Neuronal stem cell (in vitro differentiated cells): ENCODE measurements around the gene ST7.

Experiments
- DNase-seq: peaks from one replicate; pipeline ENCODE4 v3.0.0-alpha.2; 2013; ENCODE audit warnings: low spot score
- H2AFZ ChIP-seq: one replicate; pipeline ENCODE4 v1.6.1; 2013; ENCODE audit warnings: mild to moderate bottlenecking, low read length, inconsistent platforms
- H2AK5ac ChIP-seq: 2 replicates; pipeline ENCODE4 v1.6.1; 2013; ENCODE audit warnings: low read depth, mild to moderate bottlenecking, inconsistent platforms, low read length, moderate library complexity, mixed read lengths
- H2BK120ac ChIP-seq: 2 replicates; pipeline ENCODE4 v1.6.1; 2013; ENCODE audit warnings: low read depth, mild to moderate bottlenecking, inconsistent platforms, low read length, moderate library complexity, mixed read lengths
- H2BK12ac ChIP-seq: one replicate; pipeline ENCODE4 v1.6.1; 2013; ENCODE audit warnings: low read length, inconsistent platforms
- H2BK15ac ChIP-seq: 2 replicates; pipeline ENCODE4 v1.6.1; 2013; ENCODE audit warnings: mild to moderate bottlenecking, low read length, inconsistent platforms, mixed read lengths
- H2BK5ac ChIP-seq: one replicate; pipeline ENCODE4 v1.6.1; 2013; ENCODE audit warnings: inconsistent platforms, mild to moderate bottlenecking, low read length, moderate library complexity
- H3K14ac ChIP-seq: one replicate; pipeline ENCODE4 v1.6.1; 2013; ENCODE audit warnings: low read length, inconsistent platforms
- H3K18ac ChIP-seq: 2 replicates; pipeline ENCODE4 v1.6.1; 2013; ENCODE audit warnings: low read length, inconsistent platforms
- H3K23ac ChIP-seq: 2 replicates; pipeline ENCODE4 v1.6.1; 2013; ENCODE audit warnings: low read depth, mild to moderate bottlenecking, mixed read lengths, low read length, inconsistent platforms; ENCODE audit not compliant: poor library complexity
- H3K27ac ChIP-seq: replicated peaks from 3 replicates; pipeline ENCODE4 v1.5.1; 2013; ENCODE audit warnings: low read length, inconsistent platforms
- H3K27me3 ChIP-seq, 3 experiments: 2 replicates each; pipeline ENCODE4 v1.6.1; 2013; ENCODE audit warnings: low read length in 3 of 3, mild to moderate bottlenecking in 2 of 3, inconsistent platforms in 1 of 3, low read depth in 1 of 3, mixed read lengths in 1 of 3, moderate library complexity in 1 of 3; ENCODE audit not compliant: control insufficient read depth in 3 of 3, insufficient read depth in 3 of 3
- H3K36me3 ChIP-seq, 2 donors: replicated peaks in 1 of 2; 2 replicates each; pipeline ENCODE4 v1.6.1; 2013; ENCODE audit warnings: low read length in 2 of 2; ENCODE audit not compliant: control insufficient read depth in 2 of 2, insufficient read depth in 2 of 2
- H3K4ac ChIP-seq: 2 replicates; pipeline ENCODE4 v1.6.1; 2013; ENCODE audit warnings: inconsistent platforms, mild to moderate bottlenecking, low read length, moderate library complexity
- H3K4me1 ChIP-seq, 2 donors: 1 replicate in 1 of 2; 2 replicates in 1 of 2; pipeline ENCODE4 v1.6.1; 2013; ENCODE audit warnings: low read length in 2 of 2, low read depth in 1 of 2; ENCODE audit not compliant: control insufficient read depth in 2 of 2, insufficient read depth in 1 of 2
- H3K4me2 ChIP-seq: one replicate; pipeline ENCODE4 v1.6.1; 2013; ENCODE audit warnings: mild to moderate bottlenecking, low read length, inconsistent platforms; ENCODE audit not compliant: insufficient read depth, poor library complexity, severe bottlenecking
- H3K4me3 ChIP-seq, 2 donors: 2 replicates each; pipeline ENCODE4 v1.5.1; 2013; ENCODE audit warnings: low read length in 2 of 2, mild to moderate bottlenecking in 2 of 2, inconsistent platforms in 1 of 2, moderate library complexity in 1 of 2
- H3K79me1 ChIP-seq: one replicate; pipeline ENCODE4 v1.6.1; 2013; ENCODE audit warnings: low read depth, mild to moderate bottlenecking, inconsistent platforms, low read length, moderate library complexity
- H3K9ac ChIP-seq: one replicate; pipeline ENCODE4 v1.6.1; 2013; ENCODE audit warnings: mild to moderate bottlenecking, low read depth, low read length, inconsistent platforms; ENCODE audit not compliant: poor library complexity
- H3K9me3 ChIP-seq, 2 donors: replicated peaks in 1 of 2; 2 replicates each; pipeline versions ENCODE3 to v1.6.1; 2013; ENCODE audit warnings: low read length in 2 of 2, mild to moderate bottlenecking in 2 of 2, inconsistent platforms in 1 of 2, low read depth in 1 of 2, mixed read lengths in 1 of 2, moderate library complexity in 1 of 2; ENCODE audit not compliant: control insufficient read depth in 2 of 2, insufficient read depth in 1 of 2
- H4K8ac ChIP-seq: one replicate; pipeline ENCODE4 v1.6.1; 2013; ENCODE audit warnings: low read depth, mild to moderate bottlenecking, inconsistent platforms, low read length, moderate library complexity
- H4K91ac ChIP-seq: one replicate; pipeline ENCODE4 v1.6.1; 2013; ENCODE audit warnings: low read length, low read depth, mild to moderate bottlenecking, inconsistent platforms; ENCODE audit not compliant: poor library complexity
- WGBS, 2 donors: extraction: QIAGEN DNeasy Blood & Tissue Kit; methylation state at CpG; one replicate each; pipeline ENCODE4 v1.1.7; 2013; ENCODE audit warnings: missing lambda C conversion rate in 2 of 2, mixed read lengths in 1 of 2; ENCODE audit not compliant: insufficient read length in 2 of 2, insufficient replicate concordance in 1 of 2; ENCODE audit errors: extremely low coverage in 2 of 2; 5-methylcytosine and 5-hydroxymethylcytosine counted together

The ST7 gene

GRCh38 chr7:117134411-117134810 lies 181.1 kb downstream of the ST7 start:
- Histone ChIP-seq H3K4me2 (no peak overlapping the region), H3K4ac (no peak overlapping the region), H3K4me1 (peaks cover 0 to under 1% of the 10 kb centered on the region in 2 donors), H3K23ac (no peak overlapping the region), H2BK5ac (no peak overlapping the region), H2BK120ac (no peak overlapping the region), H3K27me3 (no peaks in the 10 kb centered on the region), H3K79me1 (no peaks in the 10 kb centered on the region), H3K9me3 (no peaks in the 10 kb centered on the region), H2BK12ac (no peak overlapping the region), H2AK5ac (no peak overlapping the region), H3K27ac (no peak overlapping the region), H3K18ac (no peak overlapping the region), H2AFZ (no peak overlapping the region), H3K9ac (no peak overlapping the region), H3K36me3 (peaks cover 0 to 84% of the 10 kb centered on the region in 2 donors), H3K14ac (no peak overlapping the region), H4K91ac (no peak overlapping the region), H4K8ac (no peak overlapping the region), H3K4me3 (no peak overlapping the region), H2BK15ac (no peak overlapping the region)
- no CpG with 5 or more reads among the region's 1 CpG for WGBS, 2 donors
- DNase-seq, result no peak

GRCh38 chr7:117134889-117135552 lies 181.7 kb downstream of the ST7 start:
- H2BK5ac ChIP-seq, result no peak overlapping the region
- no peak overlapping the region for H3K14ac ChIP-seq
- H2BK12ac ChIP-seq, result no peak overlapping the region
- no peak overlapping the region for H3K4me3 ChIP-seq
- H4K8ac ChIP-seq, result no peak overlapping the region
- no peaks in the 10 kb centered on the region for H3K27me3 ChIP-seq
- no peak overlapping the region for H2AFZ ChIP-seq
- H3K79me1 ChIP-seq, result no peaks in the 10 kb centered on the region
- H2AK5ac ChIP-seq, result no peak overlapping the region
- no peaks in the 10 kb centered on the region for H3K9me3 ChIP-seq
- no peak for DNase-seq
- no CpG with 5 or more reads among the region's 2 CpGs for WGBS, 2 donors
- H3K9ac ChIP-seq, result no peak overlapping the region
- H2BK120ac ChIP-seq, result no peak overlapping the region
- no peak overlapping the region for H2BK15ac ChIP-seq
- H3K4me1 ChIP-seq, result peaks cover 0 to 1% of the 10 kb centered on the region in 2 donors
- peaks cover 0 to 90% of the 10 kb centered on the region in 2 donors for H3K36me3 ChIP-seq
- H3K4ac ChIP-seq, result no peak overlapping the region
- H3K18ac ChIP-seq, result no peak overlapping the region
- H4K91ac ChIP-seq, result no peak overlapping the region
- H3K27ac ChIP-seq, result no peak overlapping the region
- H3K4me2 ChIP-seq, result no peak overlapping the region
- H3K23ac ChIP-seq, result no peak overlapping the region

DNA sequence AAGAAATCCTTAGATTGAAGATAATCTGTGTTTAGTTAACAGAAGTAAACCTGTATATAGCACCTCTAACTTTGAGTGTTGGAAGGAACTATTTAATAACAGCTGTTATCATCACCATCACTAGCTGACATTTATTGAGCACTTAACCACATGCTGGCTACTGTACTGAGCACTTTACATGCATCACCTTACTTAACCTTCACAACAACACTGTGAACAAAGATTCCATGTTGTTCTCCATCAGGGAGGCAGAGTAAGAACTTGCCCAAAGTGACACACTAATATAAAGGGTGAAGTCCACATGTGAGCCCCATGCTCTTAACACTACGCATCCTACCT lies 182.2 kb downstream of the ST7 start:
- H2BK15ac ChIP-seq, result no peak overlapping the region
- no peak overlapping the region for H4K91ac ChIP-seq
- H3K79me1 ChIP-seq, result no peaks in the 10 kb centered on the region
- WGBS, 2 donors, result no CpG with 5 or more reads among the region's 1 CpG
- H2AK5ac ChIP-seq, result no peak overlapping the region
- no peak for DNase-seq
- no peak overlapping the region for H2BK5ac ChIP-seq
- H3K4me2 ChIP-seq, result no peak overlapping the region
- no peaks in the 10 kb centered on the region for H3K9me3 ChIP-seq
- no peak overlapping the region for H3K4me3 ChIP-seq
- H3K4me1 ChIP-seq, result peaks cover 0 to 1% of the 10 kb centered on the region in 2 donors
- no peak overlapping the region for H3K18ac ChIP-seq
- no peak overlapping the region for H3K23ac ChIP-seq
- H3K14ac ChIP-seq, result no peak overlapping the region
- H2BK12ac ChIP-seq, result no peak overlapping the region
- H3K4ac ChIP-seq, result no peak overlapping the region
- H3K36me3 ChIP-seq, result peaks cover 0 to 93% of the 10 kb centered on the region in 2 donors
- no peak overlapping the region for H3K27ac ChIP-seq
- no peak overlapping the region for H2BK120ac ChIP-seq
- H4K8ac ChIP-seq, result no peak overlapping the region
- no peak overlapping the region for H2AFZ ChIP-seq
- no peak overlapping the region for H3K9ac ChIP-seq
- no peaks in the 10 kb centered on the region for H3K27me3 ChIP-seq

DNA sequence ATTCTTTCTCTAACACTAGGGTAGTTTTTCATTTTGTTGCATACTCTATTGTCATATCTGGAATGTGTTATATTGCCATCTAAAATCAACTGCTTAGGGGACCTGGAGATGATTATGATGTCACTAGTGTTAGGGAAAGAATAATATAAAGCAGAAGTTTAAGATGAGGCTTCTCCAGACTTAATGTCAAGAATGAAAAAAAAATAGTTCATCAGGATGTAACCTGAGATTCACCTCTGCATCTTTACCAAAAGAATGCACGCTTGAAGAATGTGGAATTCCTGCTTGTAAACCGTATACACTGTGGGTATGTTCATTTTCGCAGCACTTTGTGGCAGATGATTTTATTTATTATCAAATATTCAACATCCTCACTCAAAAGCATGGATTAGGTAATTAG lies 184.6 kb downstream of the ST7 start:
- DNase-seq, result no peak
- H2AK5ac ChIP-seq, result no peak overlapping the region
- H3K9me3 ChIP-seq, result no peaks in the 10 kb centered on the region
- H2AFZ ChIP-seq, result no peak overlapping the region
- H3K4me1 ChIP-seq, result peaks cover 0 to 1% of the 10 kb centered on the region in 2 donors
- no peak overlapping the region for H3K4me2 ChIP-seq
- H3K27ac ChIP-seq, result no peak overlapping the region
- no peak overlapping the region for H4K91ac ChIP-seq
- WGBS, 2 donors, result no CpG with 5 or more reads among the region's 3 CpGs
- no peak overlapping the region for H3K9ac ChIP-seq
- H2BK120ac ChIP-seq, result no peak overlapping the region
- H4K8ac ChIP-seq, result no peak overlapping the region
- H3K79me1 ChIP-seq, result no peaks in the 10 kb centered on the region
- no peak overlapping the region for H3K18ac ChIP-seq
- H2BK12ac ChIP-seq, result no peak overlapping the region
- no peaks in the 10 kb centered on the region for H3K27me3 ChIP-seq
- H3K4ac ChIP-seq, result no peak overlapping the region
- H2BK5ac ChIP-seq, result no peak overlapping the region
- no peak overlapping the region for H3K4me3 ChIP-seq
- H3K23ac ChIP-seq, result no peak overlapping the region
- no peak overlapping the region for H2BK15ac ChIP-seq
- H3K14ac ChIP-seq, result no peak overlapping the region
- peaks cover 0 to 85% of the 10 kb centered on the region in 2 donors for H3K36me3 ChIP-seq
